ENCODE results near the gene ENTPD2.

GRCh38 chr9:137064027-137064879 is 10.4 kb upstream of the ENTPD2 start:
- TF ChIP-seq, protein P1, sequence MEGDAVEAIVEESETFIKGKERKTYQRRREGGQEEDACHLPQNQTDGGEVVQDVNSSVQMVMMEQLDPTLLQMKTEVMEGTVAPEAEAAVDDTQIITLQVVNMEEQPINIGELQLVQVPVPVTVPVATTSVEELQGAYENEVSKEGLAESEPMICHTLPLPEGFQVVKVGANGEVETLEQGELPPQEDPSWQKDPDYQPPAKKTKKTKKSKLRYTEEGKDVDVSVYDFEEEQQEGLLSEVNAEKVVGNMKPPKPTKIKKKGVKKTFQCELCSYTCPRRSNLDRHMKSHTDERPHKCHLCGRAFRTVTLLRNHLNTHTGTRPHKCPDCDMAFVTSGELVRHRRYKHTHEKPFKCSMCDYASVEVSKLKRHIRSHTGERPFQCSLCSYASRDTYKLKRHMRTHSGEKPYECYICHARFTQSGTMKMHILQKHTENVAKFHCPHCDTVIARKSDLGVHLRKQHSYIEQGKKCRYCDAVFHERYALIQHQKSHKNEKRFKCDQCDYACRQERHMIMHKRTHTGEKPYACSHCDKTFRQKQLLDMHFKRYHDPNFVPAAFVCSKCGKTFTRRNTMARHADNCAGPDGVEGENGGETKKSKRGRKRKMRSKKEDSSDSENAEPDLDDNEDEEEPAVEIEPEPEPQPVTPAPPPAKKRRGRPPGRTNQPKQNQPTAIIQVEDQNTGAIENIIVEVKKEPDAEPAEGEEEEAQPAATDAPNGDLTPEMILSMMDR (conservative IDR thresholded peaks at IDR 0.05; ENCODE audit: low read depth in 2 of 2) = peak; percentile 79 to 92
- peak; percentile 41; the same call in 1 of the 2 replicates for TF ChIP-seq CREB1 (CRISPR knock-in tag; IDR thresholded peaks at IDR 0.05; ENCODE audit: low read depth)
